Vagina (tissue), 2 donors: ENCODE results near the gene PHF14.

Experiments used
- POLR2A ChIP-seq, 2 donors: fragments of 450-650 bp; IDR thresholded peaks; one replicate each; pipeline ENCODE4 v1.6.1; 2017; ENCODE audit warnings: antibody characterized with exemption in 2 of 2, mild to moderate bottlenecking in 2 of 2, moderate library complexity in 2 of 2
- POLR2AphosphoS5 ChIP-seq, 2 donors: sonication (generic); formaldehyde crosslinking; IDR thresholded peaks; one replicate each; pipeline ENCODE4 v1.9.0; 2017; ENCODE audit warnings: antibody characterized with exemption in 2 of 2, mild to moderate bottlenecking in 2 of 2, low read depth in 1 of 2; ENCODE audit not compliant: insufficient read depth in 1 of 2
- TF ChIP-seq, protein P1 (sequence below), 3 experiments: fragments of 450-650 bp in 2 of 3; fragments of 200-600 bp in 1 of 3; sonication (generic) in 1 of 3; IDR thresholded peaks; one replicate each; pipeline ENCODE4 v1.5.1; 2017 to 2019; ENCODE audit warnings: antibody characterized with exemption in 3 of 3, mild to moderate bottlenecking in 2 of 3, moderate library complexity in 2 of 3

DNA sequence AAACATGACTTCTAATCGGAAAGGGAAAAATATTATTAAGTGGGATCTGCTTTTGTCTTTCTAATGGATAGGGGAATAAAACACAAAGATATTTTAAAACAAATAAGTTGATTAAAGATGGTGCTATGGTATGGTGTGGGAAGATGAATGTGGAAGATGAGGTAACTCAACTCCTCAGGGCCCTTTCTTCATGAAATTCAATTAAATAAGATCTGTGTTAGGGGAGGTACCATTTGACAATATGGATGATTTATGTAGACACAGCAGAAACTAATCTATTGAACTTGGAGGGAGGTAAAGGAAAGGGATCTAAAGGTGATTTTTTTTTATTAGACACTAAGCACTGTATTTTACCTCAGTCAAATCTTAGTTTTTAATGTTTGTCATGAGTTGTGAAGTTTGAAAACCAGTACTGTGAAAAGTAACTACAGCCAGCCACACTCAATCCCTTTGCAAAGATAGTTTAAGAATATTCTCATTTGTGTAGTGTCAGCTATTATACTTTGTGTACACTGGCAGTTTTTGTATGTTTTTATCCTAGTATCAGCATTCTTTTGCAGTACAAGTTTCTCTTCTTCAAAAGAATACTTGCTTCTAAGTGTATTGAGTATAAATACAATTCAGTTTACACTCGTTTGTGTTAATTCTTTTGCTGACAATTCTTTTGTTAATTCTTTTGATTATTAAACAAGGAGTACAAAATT, 151.3 kb downstream of the PHF14 start:
- TF ChIP-seq, protein P1, sequence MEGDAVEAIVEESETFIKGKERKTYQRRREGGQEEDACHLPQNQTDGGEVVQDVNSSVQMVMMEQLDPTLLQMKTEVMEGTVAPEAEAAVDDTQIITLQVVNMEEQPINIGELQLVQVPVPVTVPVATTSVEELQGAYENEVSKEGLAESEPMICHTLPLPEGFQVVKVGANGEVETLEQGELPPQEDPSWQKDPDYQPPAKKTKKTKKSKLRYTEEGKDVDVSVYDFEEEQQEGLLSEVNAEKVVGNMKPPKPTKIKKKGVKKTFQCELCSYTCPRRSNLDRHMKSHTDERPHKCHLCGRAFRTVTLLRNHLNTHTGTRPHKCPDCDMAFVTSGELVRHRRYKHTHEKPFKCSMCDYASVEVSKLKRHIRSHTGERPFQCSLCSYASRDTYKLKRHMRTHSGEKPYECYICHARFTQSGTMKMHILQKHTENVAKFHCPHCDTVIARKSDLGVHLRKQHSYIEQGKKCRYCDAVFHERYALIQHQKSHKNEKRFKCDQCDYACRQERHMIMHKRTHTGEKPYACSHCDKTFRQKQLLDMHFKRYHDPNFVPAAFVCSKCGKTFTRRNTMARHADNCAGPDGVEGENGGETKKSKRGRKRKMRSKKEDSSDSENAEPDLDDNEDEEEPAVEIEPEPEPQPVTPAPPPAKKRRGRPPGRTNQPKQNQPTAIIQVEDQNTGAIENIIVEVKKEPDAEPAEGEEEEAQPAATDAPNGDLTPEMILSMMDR (IDR thresholded peaks at IDR 0.05) = no peak
- TF ChIP-seq POLR2A (IDR thresholded peaks at IDR 0.05) (no peak), POLR2AphosphoS5 (IDR thresholded peaks at IDR 0.05; ENCODE audit: insufficient read depth in 1 of 2, low read depth in 1 of 2) (no peak)
